ENCODE data around the gene RFESD.

The RFESD gene

GRCh38 chr5:95667061-95667618, 20.6 kb downstream of the RFESD start:
- TF ChIP-seq GATA3 (IDR thresholded peaks at IDR 0.05; ENCODE audit: low read depth, low read length), result no peak
- TF ChIP-seq GATA2 (IDR thresholded peaks at IDR 0.05; ENCODE audit: low read depth, low read length), result no peak

GRCh38 chr5:95667678-95668077, 21.1 kb downstream of the RFESD start:
- TF ChIP-seq GATA2 (IDR thresholded peaks at IDR 0.05; ENCODE audit: low read depth, low read length) (no peak), GATA3 (IDR thresholded peaks at IDR 0.05; ENCODE audit: low read depth, low read length) (no peak)

DNA sequence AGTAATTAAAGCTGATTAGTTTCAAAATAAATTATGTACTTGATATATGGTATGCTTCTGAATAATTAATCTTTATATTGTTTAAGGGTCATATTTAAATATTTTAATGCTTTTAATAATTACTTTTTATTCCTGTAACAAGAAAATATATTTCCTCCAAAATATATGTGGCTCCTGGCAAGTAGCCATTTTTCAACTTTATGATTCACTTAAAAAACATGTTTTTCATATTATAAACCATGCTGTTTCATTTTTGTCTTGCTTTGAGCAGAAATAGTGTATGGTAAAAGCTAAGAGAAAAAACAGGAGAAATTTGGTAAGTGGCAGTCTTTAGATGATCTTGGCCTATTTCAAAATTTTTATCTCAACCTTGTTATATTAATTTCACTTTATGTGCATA, 21.6 kb downstream of the RFESD start:
- no peak for TF ChIP-seq GATA2 (IDR thresholded peaks at IDR 0.05; ENCODE audit: low read depth, low read length)
- no peak for TF ChIP-seq GATA3 (IDR thresholded peaks at IDR 0.05; ENCODE audit: low read depth, low read length)

DNA sequence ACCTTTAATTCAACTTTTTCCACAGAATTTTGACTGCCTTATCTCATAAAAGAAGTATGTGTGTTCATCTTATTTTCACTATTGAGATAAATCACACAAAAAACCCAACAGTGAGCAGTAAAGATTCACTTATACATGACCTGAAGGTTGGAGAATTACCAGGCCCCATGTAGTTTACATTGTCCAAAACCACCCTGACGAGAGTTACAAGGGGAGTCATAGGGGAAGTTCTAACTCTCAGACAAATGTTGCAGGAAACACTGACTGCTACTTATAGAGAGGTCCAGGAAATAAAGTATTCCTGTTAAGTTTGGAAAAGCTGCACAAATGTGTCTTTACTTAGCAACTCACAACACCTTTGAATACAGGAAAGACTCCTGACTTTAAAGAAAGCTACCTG, 22.2 kb downstream of the RFESD start:
- TF ChIP-seq GATA3 (IDR thresholded peaks at IDR 0.05; ENCODE audit: low read depth, low read length) (no peak), GATA2 (IDR thresholded peaks at IDR 0.05; ENCODE audit: low read depth, low read length) (no peak)

- TF ChIP-seq GATA3 (IDR thresholded peaks at IDR 0.05; ENCODE audit: low read depth, low read length), result no peak
- TF ChIP-seq GATA2 (IDR thresholded peaks at IDR 0.05; ENCODE audit: low read depth, low read length), result no peak
These were observed 23.0 kb downstream of the RFESD start for GRCh38 chr5:95669540-95669939.

DNA sequence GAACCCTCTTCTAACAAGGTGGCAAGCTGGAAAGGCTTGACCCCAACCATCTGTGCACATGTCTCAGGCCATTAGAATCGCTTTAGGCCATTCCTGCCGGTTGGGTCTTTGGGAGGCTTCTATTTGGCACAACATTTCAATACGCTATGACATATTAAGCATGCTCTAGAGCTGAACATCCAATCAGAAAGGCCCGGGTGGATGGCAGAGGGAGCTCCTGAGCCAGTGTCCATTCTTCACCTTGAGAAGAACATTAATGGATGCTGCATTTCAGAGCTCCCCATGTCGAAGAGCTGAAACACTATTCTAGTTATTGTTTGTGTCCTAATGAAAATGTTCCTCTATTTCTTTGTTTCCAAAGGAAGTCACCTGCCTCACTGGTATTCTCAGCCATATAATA, 23.4 kb downstream of the RFESD start:
- no peak for TF ChIP-seq GATA2 (IDR thresholded peaks at IDR 0.05; ENCODE audit: low read depth, low read length)
- TF ChIP-seq GATA3 (IDR thresholded peaks at IDR 0.05; ENCODE audit: low read depth, low read length), result no peak

- TF ChIP-seq GATA2 (IDR thresholded peaks at IDR 0.05; ENCODE audit: low read depth, low read length), result no peak
- no peak for TF ChIP-seq GATA3 (IDR thresholded peaks at IDR 0.05; ENCODE audit: low read depth, low read length)
These were observed 24.0 kb downstream of the RFESD start for GRCh38 chr5:95670568-95670967.

- TF ChIP-seq GATA2 (IDR thresholded peaks at IDR 0.05; ENCODE audit: low read depth, low read length) (no peak), GATA3 (IDR thresholded peaks at IDR 0.05; ENCODE audit: low read depth, low read length) (no peak)
These were observed 25.2 kb downstream of the RFESD start for GRCh38 chr5:95671826-95672225.

- TF ChIP-seq GATA2 (IDR thresholded peaks at IDR 0.05; ENCODE audit: low read depth, low read length) (no peak), GATA3 (IDR thresholded peaks at IDR 0.05; ENCODE audit: low read depth, low read length) (no peak)
These were observed 26.1 kb downstream of the RFESD start for GRCh38 chr5:95672641-95673040.

DNA sequence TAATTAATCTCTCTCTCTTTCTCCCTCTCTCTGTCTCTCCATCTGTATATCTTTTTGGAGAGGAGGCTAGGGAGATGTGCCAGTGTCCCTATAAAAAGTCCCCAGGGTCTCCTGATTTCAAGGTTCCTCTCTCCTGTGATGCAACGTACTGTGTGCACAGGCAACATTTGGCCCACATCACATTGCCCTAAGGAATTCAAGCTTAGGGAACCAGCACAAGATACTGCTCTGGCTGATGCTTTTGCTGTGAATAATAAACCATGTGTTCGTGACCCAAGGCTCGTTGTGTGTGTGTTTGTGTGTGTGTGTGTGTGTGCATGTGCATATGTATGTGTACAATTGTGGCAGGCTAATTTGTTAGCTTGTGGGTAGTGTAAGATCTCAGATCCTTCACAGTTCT, 26.5 kb downstream of the RFESD start:
- TF ChIP-seq GATA3 (IDR thresholded peaks at IDR 0.05; ENCODE audit: low read depth, low read length) (no peak), GATA2 (IDR thresholded peaks at IDR 0.05; ENCODE audit: low read depth, low read length) (no peak)

- TF ChIP-seq GATA2 (IDR thresholded peaks at IDR 0.05; ENCODE audit: low read depth, low read length), result no peak
- no peak for TF ChIP-seq GATA3 (IDR thresholded peaks at IDR 0.05; ENCODE audit: low read depth, low read length)
These were observed 36.3 kb downstream of the RFESD start, which contains the start of gene SPATA9 for GRCh38 chr5:95682891-95683290. Gene SPATA9, minus strand, starts transcription at chr5:95682991. Its CDS starts 137 bp downstream, at chr5:95682854.

DNA sequence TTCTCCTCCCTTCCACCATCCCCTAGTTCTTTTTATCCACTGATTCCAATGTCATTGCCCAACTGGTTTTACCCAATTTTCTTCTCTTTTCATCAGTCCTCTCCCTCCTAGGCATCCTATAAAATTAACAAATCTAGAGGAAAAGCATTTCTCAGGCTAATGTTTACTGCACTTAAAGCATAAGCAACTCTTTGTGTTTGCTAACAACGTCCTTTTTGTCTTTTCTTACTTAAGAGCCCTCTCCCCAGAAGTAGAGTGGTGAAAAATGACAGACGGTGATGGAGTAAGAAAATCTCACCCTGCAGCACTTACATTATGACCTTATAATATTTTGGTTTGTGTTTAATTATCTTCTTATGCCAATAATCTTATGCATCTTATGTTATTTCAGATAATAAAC, 37.8 kb downstream of the RFESD start:
- no peak for TF ChIP-seq GATA3 (IDR thresholded peaks at IDR 0.05; ENCODE audit: low read depth, low read length)
- no peak for TF ChIP-seq GATA2 (IDR thresholded peaks at IDR 0.05; ENCODE audit: low read depth, low read length)

- no peak for TF ChIP-seq GATA3 (IDR thresholded peaks at IDR 0.05; ENCODE audit: low read depth, low read length)
- no peak for TF ChIP-seq GATA2 (IDR thresholded peaks at IDR 0.05; ENCODE audit: low read depth, low read length)
These were observed 40.1 kb downstream of the RFESD start for GRCh38 chr5:95686651-95687050.

DNA sequence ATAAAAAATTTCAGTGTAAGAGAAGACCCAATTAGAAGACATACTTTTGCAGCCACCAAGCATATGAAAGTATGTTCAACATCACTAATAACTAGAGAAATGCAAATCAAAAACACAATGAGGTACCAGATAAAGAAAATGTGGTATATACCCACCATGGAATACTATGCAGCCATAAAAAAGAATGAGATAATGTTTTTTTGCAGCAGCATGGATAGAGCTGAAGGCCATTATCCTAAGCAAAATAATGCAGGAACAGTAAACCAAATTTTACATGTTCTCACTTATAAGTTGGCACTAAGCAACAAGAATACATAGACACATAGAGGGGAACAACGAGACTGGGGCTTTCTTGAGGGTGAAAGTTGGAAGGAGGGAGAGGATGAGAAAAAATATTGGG, 43.1 kb downstream of the RFESD start:
- TF ChIP-seq GATA2 (IDR thresholded peaks at IDR 0.05; ENCODE audit: low read depth, low read length) (no peak), GATA3 (IDR thresholded peaks at IDR 0.05; ENCODE audit: low read depth, low read length) (no peak)

DNA sequence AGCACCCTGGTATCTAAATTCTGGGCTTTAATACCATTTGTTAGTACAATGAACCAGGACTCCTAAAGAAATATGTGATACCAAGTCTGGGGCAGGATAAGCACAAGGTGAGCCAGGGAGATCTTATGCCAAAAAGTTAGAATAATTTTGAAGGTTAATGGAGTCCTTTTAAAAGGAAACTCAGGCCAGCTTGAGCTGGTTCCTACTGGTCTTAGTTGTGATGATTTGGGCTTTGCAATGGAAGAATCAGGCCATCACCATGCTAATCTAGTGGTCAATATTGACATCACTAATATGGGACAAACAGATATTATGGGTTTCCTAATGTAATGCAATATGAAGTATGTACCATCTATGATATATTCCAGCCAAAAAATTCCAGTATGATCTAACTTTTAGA, 43.8 kb downstream of the RFESD start:
- TF ChIP-seq GATA2 (IDR thresholded peaks at IDR 0.05; ENCODE audit: low read depth, low read length), result no peak
- no peak for TF ChIP-seq GATA3 (IDR thresholded peaks at IDR 0.05; ENCODE audit: low read depth, low read length)
